Renal pelvis (tissue), 4 donors: Measurements from ENCODE around the gene METTL26. TPM values are rescaled to one million over a fixed set of nuclear protein-coding genes. Genes with fewer than 3 reads are reported as not detected.
A peak's percentile ranks its signal among the peaks of the same experiment; 100 is the strongest.

Experiments
- DNase-seq: peaks from one replicate; pipeline ENCODE4 v3.0.0-alpha.2; 2013
- polyA plus RNA-seq, 3 donors: library from polyadenylated mRNA; unstranded; fragments of 120-200 nt; gene quantifications; one replicate each; pipeline ENCODE4 v1.2.1, GENCODE V29; 2013; ENCODE audit not compliant: insufficient read length in 3 of 3

Gene METTL26
- polyA plus RNA-seq, 3 donors, result 51.4 to 71.5 (median 67.8) TPM

GRCh38 chr16:678858-679813, 43.0 kb upstream of the METTL26 start:
- DNase-seq, result peak; percentile 65

GRCh38 chr16:678209-678857, 42.2 kb upstream of the METTL26 start:
- no peak for DNase-seq

- no peak for DNase-seq
Measured at GRCh38 chr16:677316-678190, 41.4 kb upstream of the METTL26 start.

GRCh38 chr16:676913-677312, 40.8 kb upstream of the METTL26 start:
- DNase-seq, result no peak

- DNase-seq, result no peak
Measured at GRCh38 chr16:676565-676902, 40.4 kb upstream of the METTL26 start.

GRCh38 chr16:675884-676564, 39.9 kb upstream of the METTL26 start:
- no peak for DNase-seq

GRCh38 chr16:674968-675883, 39.1 kb upstream of the METTL26 start, which contains the start of gene RHBDL1:
TSS of gene RHBDL1 (plus strand) at chr16:675671. CDS start at chr16:675791, 120 bp downstream.
- no peak for DNase-seq

GRCh38 chr16:674214-674881, 38.2 kb upstream of the METTL26 start:
- no peak for DNase-seq

GRCh38 chr16:673399-673991, 37.4 kb upstream of the METTL26 start:
- no peak for DNase-seq

GRCh38 chr16:672851-673250, 36.7 kb upstream of the METTL26 start:
- no peak for DNase-seq

- DNase-seq, result no peak
Measured at GRCh38 chr16:672371-672770, 36.3 kb upstream of the METTL26 start.

- DNase-seq, result no peak
Measured at GRCh38 chr16:671353-672131, 35.4 kb upstream of the METTL26 start.

GRCh38 chr16:670485-671352, 34.6 kb upstream of the METTL26 start:
- no peak for DNase-seq

GRCh38 chr16:669666-670065, 33.6 kb upstream of the METTL26 start:
- DNase-seq, result no peak

GRCh38 chr16:668519-669171, 32.5 kb upstream of the METTL26 start:
- DNase-seq, result no peak

GRCh38 chr16:667780-668518, 31.8 kb upstream of the METTL26 start, which contains the start of gene RHOT2:
TSS of gene RHOT2 (plus strand) at chr16:668132. CDS start at chr16:668200, 68 bp downstream.
- DNase-seq, result peak; percentile 92
